Measurements from ENCODE around the gene PIGU. TPM values are rescaled to one million over a fixed set of nuclear protein-coding genes. Genes with fewer than 3 reads are reported as not detected.
A peak's percentile ranks its signal among the peaks of the same experiment; 100 is the strongest.

Gene PIGU
- total RNA-seq, 1 donor from 2014 or later = 12.3 TPM

GRCh38 chr20:34637245-34638038, 39.5 kb downstream of the PIGU start:
- H3K4me1 ChIP-seq = no peaks in the 10 kb centered on the region
- H3K36me3 ChIP-seq = peaks cover 0 to 17% of the 10 kb centered on the region in 2 donors
- H3K27ac ChIP-seq = peak overlapping the region; percentile 54
- TF ChIP-seq POLR2A (IDR thresholded peaks at IDR 0.05) (no peak), POLR2AphosphoS5 (IDR thresholded peaks at IDR 0.05; ENCODE audit: insufficient read depth in 1 of 2, low read depth in 1 of 2) (peak in 1 of 2 donors; percentile 72)
- H3K27me3 ChIP-seq = no peaks in the 10 kb centered on the region
- no peaks in the 10 kb centered on the region for H3K9me3 ChIP-seq
- DNase-seq (ENCODE audit: extremely low spot score in 2 of 2) = no peak
- no peak overlapping the region for H3K4me3 ChIP-seq
- intact Hi-C loops (cut with DNase I) = no loop called here

- H3K27ac ChIP-seq = peak overlapping the region; percentile 54
- intact Hi-C loops (cut with DNase I) = no loop called here
Observed at GRCh38 chr20:34636648-34637047, 40.2 kb downstream of the PIGU start.

GRCh38 chr20:34634392-34634791, 42.5 kb downstream of the PIGU start:
- Histone ChIP-seq H3K4me3 (no peak overlapping the region), H3K4me1 (no peaks in the 10 kb centered on the region), H3K9me3 (no peaks in the 10 kb centered on the region), H3K27me3 (no peaks in the 10 kb centered on the region), H3K27ac (no peak overlapping the region), H3K36me3 (peaks cover 0 to 17% of the 10 kb centered on the region in 2 donors)
- no peak for DNase-seq (ENCODE audit: extremely low spot score in 2 of 2)
- no peak for TF ChIP-seq POLR2AphosphoS5 (IDR thresholded peaks at IDR 0.05; ENCODE audit: insufficient read depth in 1 of 2, low read depth in 1 of 2)
- no peak for TF ChIP-seq CTCF (IDR thresholded peaks at IDR 0.05)
- TF ChIP-seq POLR2A (IDR thresholded peaks at IDR 0.05) = no peak
- intact Hi-C loops (cut with DNase I) = no loop called here

More at GRCh38 chr20:34636648-34637047, 40.2 kb downstream of the PIGU start:
- Histone ChIP-seq H3K4me3 (no peak overlapping the region), H3K4me1 (no peaks in the 10 kb centered on the region), H3K27me3 (no peaks in the 10 kb centered on the region), H3K9me3 (no peaks in the 10 kb centered on the region), H3K36me3 (peaks cover 0 to 17% of the 10 kb centered on the region in 2 donors)
- TF ChIP-seq CTCF (IDR thresholded peaks at IDR 0.05) (no peak), POLR2A (IDR thresholded peaks at IDR 0.05) (no peak), POLR2AphosphoS5 (IDR thresholded peaks at IDR 0.05; ENCODE audit: insufficient read depth in 1 of 2, low read depth in 1 of 2) (no peak)
- no peak for DNase-seq (ENCODE audit: extremely low spot score in 2 of 2)

GRCh38 chr20:34632870-34633452, 43.9 kb downstream of the PIGU start:
- intact Hi-C loops (cut with DNase I) = no loop called here
- Histone ChIP-seq H3K36me3 (peaks cover 0 to 17% of the 10 kb centered on the region in 2 donors), H3K4me3 (no peak overlapping the region), H3K27me3 (no peaks in the 10 kb centered on the region), H3K4me1 (peaks cover under 1% of the 10 kb centered on the region), H3K27ac (no peak overlapping the region), H3K9me3 (no peaks in the 10 kb centered on the region)
- TF ChIP-seq POLR2AphosphoS5 (IDR thresholded peaks at IDR 0.05; ENCODE audit: insufficient read depth in 1 of 2, low read depth in 1 of 2) (no peak), CTCF (IDR thresholded peaks at IDR 0.05) (no peak), POLR2A (IDR thresholded peaks at IDR 0.05) (no peak)
- no peak for DNase-seq (ENCODE audit: extremely low spot score in 2 of 2)

GRCh38 chr20:34629904-34630303, 47.0 kb downstream of the PIGU start:
- Histone ChIP-seq H3K27me3 (no peaks in the 10 kb centered on the region), H3K36me3 (no peaks in the 10 kb centered on the region), H3K4me1 (peaks cover 12% of the 10 kb centered on the region), H3K9me3 (no peaks in the 10 kb centered on the region), H3K27ac (no peak overlapping the region), H3K4me3 (no peak overlapping the region)
- intact Hi-C loops (cut with DNase I) = no loop called here
- no peak for DNase-seq (ENCODE audit: extremely low spot score in 2 of 2)
- TF ChIP-seq CTCF (IDR thresholded peaks at IDR 0.05) = no peak
- no peak for TF ChIP-seq POLR2AphosphoS5 (IDR thresholded peaks at IDR 0.05; ENCODE audit: insufficient read depth in 1 of 2, low read depth in 1 of 2)
- TF ChIP-seq POLR2A (IDR thresholded peaks at IDR 0.05) = no peak
